A549 (cell line): ENCODE results near the gene MTHFSD. TPM values are rescaled to one million over a fixed set of nuclear protein-coding genes. Genes with fewer than 3 reads are reported as not detected.

Experiments used
- ATAC-seq, 2 experiments: fragments of 200-7000 bp in 1 of 2; fragments of >200 bp in 1 of 2; cut with Nextera tagmentation in 1 of 2; cut with Tn5 transposase in 1 of 2; 3 replicates each; pipeline versions ENCODE4 v1.8.0 to v1.9.1; 2018 to 2020; ENCODE audit warnings: mild to moderate bottlenecking in 1 of 2, moderate library complexity in 1 of 2
- CTCF ChIA-PET: fragments of 300-600 bp; sonication (Branson Sonifier 250); formaldehyde crosslinking; extraction: SDS; loops from one replicate; lab custom pipeline; 2021; ENCODE audit warnings: antibody characterized with exemption, inconsistent platforms; lab: Yijun Ruan, JAX
- POLR2A ChIA-PET: fragments of 350-600 bp; formaldehyde crosslinking; extraction: SDS; loops from one replicate; lab custom pipeline; 2021; ENCODE audit warnings: antibody characterized with exemption, inconsistent platforms; lab: Yijun Ruan, JAX
- DNase-seq, 2 experiments: peaks; one replicate each; pipeline versions ENCODE4 v3.0.0 to v3.0.0-alpha.2; 2011 to 2016; ENCODE audit warnings: low read depth in 1 of 2, low spot score in 1 of 2
- FAIRE-seq: peaks from 2 replicates; lab custom pipeline; 2011; peaks lifted over from hg19 to GRCh38; lab: Jason Lieb, UNC
- H3K27ac ChIP-seq, 2 experiments: fragments of >200 bp; sonication (Bioruptor Twin); formaldehyde crosslinking; 3 replicates each; pipeline ENCODE4 v1.5.1; 2016 to 2017
- H3K4me1 ChIP-seq: fragments of >200 bp; sonication (Bioruptor Twin); formaldehyde crosslinking; 3 replicates; pipeline ENCODE4 v1.6.1; 2016
- H3K4me2 ChIP-seq: fragments of >200 bp; sonication (Bioruptor Twin); formaldehyde crosslinking; 3 replicates; pipeline ENCODE4 v1.6.1; 2016
- H3K4me3 ChIP-seq: fragments of >200 bp; sonication (Bioruptor Twin); formaldehyde crosslinking; 3 replicates; pipeline ENCODE4 v1.5.1; 2016
- H3K9me3 ChIP-seq: fragments of >200 bp; sonication (Bioruptor Twin); formaldehyde crosslinking; 3 replicates; pipeline ENCODE4 v1.6.1; 2016
- CEBPB ChIP-seq, 2 experiments: fragments of >200 bp in 1 of 2; sonication (Bioruptor Twin) in 1 of 2; formaldehyde crosslinking in 1 of 2; IDR thresholded peaks; 2 replicates each; pipeline ENCODE4 v1.6.1; 2012 to 2016
- CHD2 ChIP-seq: fragments of 150-350 bp; IDR thresholded peaks from 2 replicates; pipeline ENCODE4 v1.6.1; 2014; ENCODE audit warnings: low read length; ENCODE audit not compliant: partially characterized antibody
- CHD4 ChIP-seq: fragments of 200-600 bp; sonication (generic); IDR thresholded peaks from 2 replicates; pipeline ENCODE4 v1.6.1; 2016; ENCODE audit warnings: antibody characterized with exemption, mild to moderate bottlenecking, borderline replicate concordance
- GATA3 ChIP-seq: IDR thresholded peaks from 2 replicates; pipeline ENCODE4 v1.6.1; 2012; ENCODE audit warnings: borderline replicate concordance
- HDAC2 ChIP-seq: fragments of 200-600 bp; sonication (generic); IDR thresholded peaks from 2 replicates; pipeline ENCODE4 v1.6.1; 2016
- HOXA7 ChIP-seq: fragments of 250-450 bp; sonication (Bioruptor Pico); IDR thresholded peaks from 2 replicates; pipeline ENCODE4 v1.5.0; 2020; ENCODE audit warnings: mild to moderate bottlenecking, moderate library complexity
- HOXB13 ChIP-seq: fragments of 250-450 bp; sonication (Bioruptor Pico); IDR thresholded peaks from 2 replicates; pipeline ENCODE4 v1.5.0; 2020; ENCODE audit warnings: low read depth, mild to moderate bottlenecking, moderate library complexity
- MAFK ChIP-seq: fragments of 450-650 bp; IDR thresholded peaks from 2 replicates; pipeline ENCODE4 v1.6.1; 2014; ENCODE audit not compliant: partially characterized antibody
- MAZ ChIP-seq: fragments of 150-350 bp; IDR thresholded peaks from 2 replicates; pipeline ENCODE4 v1.6.1; 2014; ENCODE audit warnings: antibody characterized with exemption, low read depth, low read length, borderline replicate concordance
- PHF8 ChIP-seq: fragments of 200-600 bp; sonication (generic); IDR thresholded peaks from 2 replicates; pipeline ENCODE4 v1.6.1; 2016; ENCODE audit warnings: low read depth, mild to moderate bottlenecking, antibody characterized with exemption, moderate library complexity, borderline replicate concordance
- POLR2AphosphoS2 ChIP-seq: conservative IDR thresholded peaks from 2 replicates; pipeline ENCODE4 v1.6.1; 2012; ENCODE audit warnings: low read length, improper control_type of control experiment, inconsistent platforms
- RARB ChIP-seq: fragments of 250-450 bp; sonication (Bioruptor Pico); IDR thresholded peaks from 2 replicates; pipeline ENCODE4 v1.8.0; 2021; ENCODE audit warnings: mild to moderate bottlenecking, moderate library complexity
- RNF2 ChIP-seq: fragments of 200-600 bp; sonication (generic); IDR thresholded peaks from 2 replicates; pipeline ENCODE4 v1.6.1; 2016; ENCODE audit warnings: low read depth, mild to moderate bottlenecking, antibody characterized with exemption, moderate library complexity, borderline replicate concordance
- TFCP2L1 ChIP-seq: fragments of 250-450 bp; sonication (Bioruptor Pico); IDR thresholded peaks from 2 replicates; pipeline ENCODE4 v1.5.0; 2021; ENCODE audit warnings: mild to moderate bottlenecking
- WGBS: methylation state at CpG from one replicate; pipeline ENCODE4 v1.1.6; 2017; ENCODE audit errors: missing lambda C conversion rate; 5-methylcytosine and 5-hydroxymethylcytosine counted together
- polyA plus RNA-seq, 4 experiments: library from polyadenylated mRNA; depleted of rRNA in 3 of 4; stranded (reverse); fragments of >200 nt; fragmentation: RNase III in 1 of 4; extraction: RNeasy Plus Mini Kit Qiagen cat#74134 plus additional on column Dnase treatment in 1 of 4; gene quantifications; 2 replicates in 3 of 4; 3 replicates in 1 of 4; pipeline ENCODE4 v1.2.3, GENCODE V29; 2011 to 2017
- TF ChIP-seq, protein P1 (sequence below): fragments of 150-350 bp; IDR thresholded peaks from 2 replicates; pipeline ENCODE4 v1.6.1; 2014; ENCODE audit warnings: low read depth, mild to moderate bottlenecking, low read length
- TF ChIP-seq, protein P2 (sequence below): fragments of 250-450 bp; sonication (Bioruptor Pico); IDR thresholded peaks from 2 replicates; pipeline ENCODE4 v1.5.0; 2020; ENCODE audit warnings: low read depth, mild to moderate bottlenecking, moderate library complexity
- TF ChIP-seq, protein P3 (sequence below): IDR thresholded peaks from 2 replicates; pipeline ENCODE4 v1.6.1; 2012
- TF ChIP-seq, protein P4 (sequence below): fragments of 450-650 bp; IDR thresholded peaks from 2 replicates; pipeline ENCODE4 v1.6.1; 2014; ENCODE audit warnings: antibody characterized with exemption

The MTHFSD gene
- polyA plus RNA-seq, 2 of the 4 experiments (the other 2 are of a cell fraction): 13.1 to 16.9 TPM

DNA sequence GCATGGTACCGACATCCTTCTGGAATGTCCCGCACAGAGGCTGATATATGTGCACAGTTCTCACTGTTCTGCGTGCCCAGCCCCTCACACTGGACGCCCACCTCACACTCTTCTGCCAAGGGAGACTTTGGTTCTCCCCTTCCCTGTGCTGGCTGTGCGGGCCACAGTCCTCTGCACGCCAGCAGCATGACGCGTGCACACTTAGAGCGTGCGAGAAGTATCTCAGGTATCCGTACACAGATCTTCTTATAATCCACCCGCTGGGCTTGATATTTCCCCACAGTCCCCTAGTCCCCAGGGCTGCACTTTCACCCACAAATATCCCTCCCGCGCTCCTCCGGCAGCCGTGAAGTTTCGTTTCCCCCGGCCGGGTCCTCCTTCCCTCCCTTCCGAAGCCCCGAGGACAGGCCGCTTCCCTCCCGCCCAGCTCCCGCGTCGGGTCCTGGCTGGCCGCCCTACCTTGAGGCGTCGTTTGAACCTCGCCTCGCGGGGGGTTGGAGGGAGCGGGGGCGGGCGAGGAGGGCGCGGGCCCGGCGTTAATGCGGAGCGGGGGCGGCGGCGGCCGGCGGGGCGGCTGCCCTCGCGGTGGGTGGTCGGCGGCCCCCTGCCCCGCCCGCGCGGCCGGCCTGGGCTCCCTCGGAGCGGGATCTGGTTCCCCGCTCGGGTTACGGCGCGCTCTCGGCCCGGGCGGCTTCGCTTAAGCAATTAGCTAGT lies 49.7 kb downstream of the MTHFSD start (continued):
- TF ChIP-seq CHD2: no peak
- TF ChIP-seq, protein P1, sequence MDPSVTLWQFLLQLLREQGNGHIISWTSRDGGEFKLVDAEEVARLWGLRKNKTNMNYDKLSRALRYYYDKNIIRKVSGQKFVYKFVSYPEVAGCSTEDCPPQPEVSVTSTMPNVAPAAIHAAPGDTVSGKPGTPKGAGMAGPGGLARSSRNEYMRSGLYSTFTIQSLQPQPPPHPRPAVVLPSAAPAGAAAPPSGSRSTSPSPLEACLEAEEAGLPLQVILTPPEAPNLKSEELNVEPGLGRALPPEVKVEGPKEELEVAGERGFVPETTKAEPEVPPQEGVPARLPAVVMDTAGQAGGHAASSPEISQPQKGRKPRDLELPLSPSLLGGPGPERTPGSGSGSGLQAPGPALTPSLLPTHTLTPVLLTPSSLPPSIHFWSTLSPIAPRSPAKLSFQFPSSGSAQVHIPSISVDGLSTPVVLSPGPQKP: no peak
- TF ChIP-seq, protein P2, sequence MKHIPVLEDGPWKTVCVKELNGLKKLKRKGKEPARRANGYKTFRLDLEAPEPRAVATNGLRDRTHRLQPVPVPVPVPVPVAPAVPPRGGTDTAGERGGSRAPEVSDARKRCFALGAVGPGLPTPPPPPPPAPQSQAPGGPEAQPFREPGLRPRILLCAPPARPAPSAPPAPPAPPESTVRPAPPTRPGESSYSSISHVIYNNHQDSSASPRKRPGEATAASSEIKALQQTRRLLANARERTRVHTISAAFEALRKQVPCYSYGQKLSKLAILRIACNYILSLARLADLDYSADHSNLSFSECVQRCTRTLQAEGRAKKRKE: no peak

DNA sequence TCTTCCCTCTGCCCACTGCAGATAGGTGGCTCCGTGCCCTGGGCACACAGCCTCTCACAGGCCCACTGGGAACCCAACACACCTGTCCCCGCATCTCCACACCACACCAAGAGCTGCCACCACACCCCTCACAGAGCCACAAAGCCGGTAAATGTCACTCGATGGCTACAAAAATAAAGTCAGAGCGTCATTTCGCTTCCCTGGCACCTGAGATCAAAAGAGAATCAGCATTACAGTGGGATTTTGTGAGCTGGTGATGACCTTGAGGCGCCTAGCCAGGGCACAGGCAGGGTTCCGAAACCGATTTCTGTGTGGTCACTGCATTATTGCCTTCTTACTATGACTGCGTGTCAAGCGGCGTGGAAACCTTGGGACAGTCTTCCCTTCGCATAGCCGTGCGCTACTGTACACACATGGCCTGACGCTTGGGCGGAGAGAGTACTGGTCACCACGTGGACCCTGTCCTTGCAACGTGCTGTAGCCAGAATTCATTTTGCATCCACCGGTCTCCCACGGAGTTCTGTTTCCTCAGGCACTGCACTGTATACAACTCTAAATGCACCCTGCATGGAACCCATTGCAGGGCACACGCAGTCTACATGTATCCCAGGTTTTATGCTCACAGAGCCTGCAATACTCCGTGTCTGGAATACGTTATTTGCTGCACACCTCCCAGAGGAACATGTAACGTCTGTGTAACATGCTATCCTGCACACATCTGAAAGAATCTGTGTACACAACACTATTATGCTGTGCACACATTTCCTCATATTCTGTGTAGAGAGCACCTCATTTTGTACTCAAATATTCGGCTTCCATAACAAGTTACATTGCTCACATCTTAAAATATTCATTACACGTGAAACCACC lies 50.5 kb downstream of the MTHFSD start:
- no peak overlapping the region for H3K27ac ChIP-seq
- H3K4me3 ChIP-seq: no peak overlapping the region
- ATAC-seq: no peak
- POLR2A ChIA-PET: no interaction called here
- peaks cover 12% of the 10 kb centered on the region; the same call in 2 of the 3 replicates for H3K4me1 ChIP-seq
- TF ChIP-seq RARB (CRISPR knock-in tag): no peak
- TF ChIP-seq, all 56 proteins: peak for 0
- CTCF ChIA-PET: interaction anchor here (1.1 to 1.2 kb wide), 3 partner anchors 15 to 683 kb away, joined by 3 read pairs; no protein-coding TSS in a partner anchor
- 42% methylated on average over 26 of the region's 27 CpGs for WGBS
- Histone ChIP-seq H3K9me3 (no peaks in the 10 kb centered on the region), H3K4me2 (no peak overlapping the region)
- no peak for DNase-seq
- no peak for FAIRE-seq

DNA sequence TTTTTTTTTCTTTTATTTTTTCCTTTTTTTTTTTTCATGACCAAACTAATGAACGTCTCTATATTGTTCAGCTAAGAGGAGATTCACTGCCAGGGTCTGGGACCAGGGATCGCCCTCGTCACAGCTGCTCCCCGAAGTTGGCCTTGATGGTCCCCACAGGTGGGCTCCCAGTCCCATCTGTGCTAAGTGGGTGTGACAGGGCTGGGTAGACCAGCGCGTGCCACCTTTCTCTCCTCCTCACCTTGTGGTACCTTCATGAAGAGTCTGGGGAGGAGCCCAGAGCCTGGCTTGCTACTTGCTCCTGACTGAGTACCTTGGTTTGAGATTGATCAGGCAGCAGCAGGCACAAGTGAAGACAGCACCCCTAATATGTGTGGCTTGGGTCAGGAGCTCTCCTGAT lies 51.2 kb downstream of the MTHFSD start:
- ChIA-PET POLR2A (no interaction called here), CTCF (interaction anchor here (1.1 to 1.2 kb wide), 2 partner anchors 16 to 682 kb away, joined by 3 read pairs; no protein-coding TSS in a partner anchor)
- no peak for ATAC-seq
- H3K4me2 ChIP-seq: no peak overlapping the region
- DNase-seq: no peak
- H3K4me1 ChIP-seq: peaks cover 10% of the 10 kb centered on the region; the same call in 2 of the 3 replicates
- H3K27ac ChIP-seq: no peak overlapping the region
- no peak for TF ChIP-seq CEBPB (IDR thresholded peaks at IDR 0.05)
- TF ChIP-seq, all 56 proteins: peak for 0
- FAIRE-seq: no peak
- WGBS: 24% methylated on average over 4 of the region's 6 CpGs
- H3K9me3 ChIP-seq: no peaks in the 10 kb centered on the region
- no peak overlapping the region for H3K4me3 ChIP-seq

DNA sequence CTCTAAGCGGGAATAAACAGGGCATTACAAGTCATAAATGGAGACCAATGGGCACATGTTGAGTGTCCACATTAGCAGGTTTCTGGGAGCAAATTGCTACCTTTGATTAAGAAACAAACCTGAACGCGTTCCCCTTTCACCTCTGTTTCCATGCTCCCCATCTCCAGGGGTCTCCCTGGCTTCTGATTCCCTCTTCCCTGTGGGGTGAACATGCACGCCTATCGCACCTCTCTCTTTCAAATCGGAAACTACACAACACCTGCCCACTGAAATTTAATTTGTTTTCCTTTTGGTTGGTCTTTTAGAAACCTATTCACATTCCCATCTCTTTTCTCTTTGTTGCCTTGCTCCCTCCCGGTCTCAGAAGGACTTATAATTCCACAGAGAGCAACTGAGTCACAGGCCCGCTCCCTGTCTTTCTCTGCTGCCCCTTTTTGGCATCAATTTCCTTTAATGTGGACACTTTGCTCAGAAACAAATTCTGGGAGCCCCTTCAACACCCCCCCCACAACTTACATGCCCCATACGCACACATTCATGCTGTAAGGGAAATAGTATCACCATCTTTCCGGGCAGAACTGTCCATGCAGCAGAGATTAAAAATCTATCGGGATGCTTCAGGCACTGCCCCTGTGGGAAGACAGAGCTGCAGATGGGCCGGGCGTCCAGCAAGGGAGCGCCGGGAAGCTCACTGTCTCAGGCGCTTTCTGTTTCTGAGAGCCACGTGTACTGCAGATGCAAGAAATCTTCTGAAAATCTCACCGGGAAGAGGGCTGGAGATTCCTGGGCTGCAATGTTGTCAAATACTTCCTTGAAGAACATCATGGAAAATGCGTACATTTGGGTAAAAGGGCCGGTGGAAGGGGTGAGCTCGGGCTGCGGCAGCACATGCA lies 51.9 kb downstream of the MTHFSD start:
- Histone ChIP-seq H3K9me3 (no peaks in the 10 kb centered on the region), H3K4me3 (no peak overlapping the region), H3K4me2 (no peak overlapping the region), H3K27ac (no peak overlapping the region), H3K4me1 (peaks cover 7% of the 10 kb centered on the region; the same call in 1 of the 3 replicates)
- ATAC-seq (no peak), DNase-seq (no peak), FAIRE-seq (no peak)
- CTCF ChIA-PET: interaction anchor here (1.1 kb wide), 1 partner anchor 16 kb away, joined by 3 read pairs; no protein-coding TSS in a partner anchor
- WGBS: 15% methylated on average over 21 of the region's 22 CpGs
- POLR2A ChIA-PET: no interaction called here
- TF ChIP-seq GATA3: no peak
- no peak for TF ChIP-seq HOXB13
- TF ChIP-seq PHF8: no peak
- no peak for TF ChIP-seq RARB (CRISPR knock-in tag)
- no peak for TF ChIP-seq POLR2AphosphoS2
- TF ChIP-seq HOXA7 (CRISPR knock-in tag): no peak
- TF ChIP-seq TFCP2L1 (CRISPR knock-in tag): no peak
- TF ChIP-seq, protein P3, sequence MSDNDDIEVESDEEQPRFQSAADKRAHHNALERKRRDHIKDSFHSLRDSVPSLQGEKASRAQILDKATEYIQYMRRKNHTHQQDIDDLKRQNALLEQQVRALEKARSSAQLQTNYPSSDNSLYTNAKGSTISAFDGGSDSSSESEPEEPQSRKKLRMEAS: no peak
- TF ChIP-seq MAZ: no peak
- no peak for TF ChIP-seq HDAC2
- TF ChIP-seq RNF2: no peak
- no peak for TF ChIP-seq CHD2
- no peak for TF ChIP-seq CHD4
- TF ChIP-seq, protein P4, sequence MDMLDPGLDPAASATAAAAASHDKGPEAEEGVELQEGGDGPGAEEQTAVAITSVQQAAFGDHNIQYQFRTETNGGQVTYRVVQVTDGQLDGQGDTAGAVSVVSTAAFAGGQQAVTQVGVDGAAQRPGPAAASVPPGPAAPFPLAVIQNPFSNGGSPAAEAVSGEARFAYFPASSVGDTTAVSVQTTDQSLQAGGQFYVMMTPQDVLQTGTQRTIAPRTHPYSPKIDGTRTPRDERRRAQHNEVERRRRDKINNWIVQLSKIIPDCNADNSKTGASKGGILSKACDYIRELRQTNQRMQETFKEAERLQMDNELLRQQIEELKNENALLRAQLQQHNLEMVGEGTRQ: no peak
- TF ChIP-seq MAFK: no peak
